DMS53 treated with DMSO at 0.1 percent for 48 hours (cell line): Measurements from ENCODE around the gene CNTNAP2.

ENCODE experiments used
- DNase-seq: peaks from one replicate; lab custom pipeline; 2025; ENCODE audit not compliant: unreplicated experiment; lab: John Stamatoyannopoulos, UW

The CNTNAP2 gene

GRCh38 chr7:147519062-147519461 is 1402.5 kb downstream of the CNTNAP2 start:
- no peak for DNase-seq

GRCh38 chr7:147523056-147523455 is 1406.5 kb downstream of the CNTNAP2 start:
- DNase-seq = no peak

GRCh38 chr7:147524726-147525250 is 1408.2 kb downstream of the CNTNAP2 start:
- no peak for DNase-seq

GRCh38 chr7:147525325-147525724 is 1408.7 kb downstream of the CNTNAP2 start:
- no peak for DNase-seq

DNA sequence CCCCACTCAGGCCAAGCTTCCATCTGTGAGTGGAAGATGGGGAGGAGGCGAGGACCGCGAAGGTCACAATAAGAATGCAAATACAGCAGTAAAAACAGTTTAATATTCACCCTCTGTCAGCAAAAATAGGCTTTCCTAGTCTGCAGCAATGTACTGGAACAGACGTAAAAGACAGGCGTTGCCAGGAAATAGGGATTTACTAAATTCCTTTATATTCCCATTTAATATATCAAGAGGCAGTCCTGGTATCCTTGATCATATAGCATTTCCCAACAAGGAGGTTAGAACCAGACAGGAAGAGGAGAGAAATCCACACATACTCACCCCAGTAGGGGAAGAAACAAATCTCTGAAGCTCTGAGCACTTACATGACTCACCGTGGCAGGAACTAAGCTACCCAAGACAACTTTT is 1419.1 kb downstream of the CNTNAP2 start:
- DNase-seq = no peak

- no peak for DNase-seq
Measured at GRCh38 chr7:147539685-147540084, 1423.1 kb downstream of the CNTNAP2 start.

DNA sequence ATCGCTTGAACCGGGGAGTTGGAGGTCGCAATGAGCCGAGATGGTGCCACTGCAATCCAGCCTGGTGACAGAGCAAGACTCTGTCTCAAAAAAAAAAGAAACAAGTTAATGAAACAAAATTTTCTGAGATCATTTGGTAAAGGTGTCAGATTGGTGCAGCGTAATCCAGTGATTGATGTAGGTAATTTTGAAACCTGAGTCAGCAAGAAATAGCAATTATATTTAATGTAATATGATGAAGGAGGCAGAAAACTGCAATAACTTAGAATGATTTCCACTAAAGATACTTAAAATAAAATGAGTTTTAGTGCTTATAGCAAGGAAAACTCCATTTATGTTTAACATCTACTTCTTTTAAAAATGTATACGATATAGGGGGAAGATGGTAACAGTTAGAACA is 1424.1 kb downstream of the CNTNAP2 start:
- DNase-seq = no peak

DNA sequence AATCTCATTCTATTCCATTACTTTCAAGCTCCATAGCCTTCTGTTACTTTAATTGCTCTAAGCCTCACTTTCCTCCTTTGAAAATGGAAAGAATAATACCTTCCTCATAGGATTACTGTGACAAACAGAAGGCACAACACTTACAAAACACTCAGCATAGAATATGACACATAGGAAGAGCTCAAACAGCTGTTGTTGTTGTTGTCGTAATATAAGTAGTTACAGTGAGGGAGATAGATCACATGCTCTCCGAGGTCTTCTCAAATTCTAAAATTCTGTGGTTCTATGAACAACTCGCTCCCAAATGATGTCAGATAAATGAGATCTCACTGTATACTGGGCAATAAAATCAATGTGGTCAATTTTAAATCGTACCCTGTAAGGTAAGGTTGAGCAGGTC is 1424.7 kb downstream of the CNTNAP2 start:
- DNase-seq = no peak

GRCh38 chr7:147547252-147547897 is 1430.8 kb downstream of the CNTNAP2 start:
- peak; percentile 84 for DNase-seq

- no peak for DNase-seq
Measured at GRCh38 chr7:147556317-147556716, 1439.7 kb downstream of the CNTNAP2 start.

- DNase-seq = no peak
Measured at GRCh38 chr7:147563669-147564068, 1447.1 kb downstream of the CNTNAP2 start.

GRCh38 chr7:147564786-147565476 is 1448.3 kb downstream of the CNTNAP2 start:
- DNase-seq = no peak

DNA sequence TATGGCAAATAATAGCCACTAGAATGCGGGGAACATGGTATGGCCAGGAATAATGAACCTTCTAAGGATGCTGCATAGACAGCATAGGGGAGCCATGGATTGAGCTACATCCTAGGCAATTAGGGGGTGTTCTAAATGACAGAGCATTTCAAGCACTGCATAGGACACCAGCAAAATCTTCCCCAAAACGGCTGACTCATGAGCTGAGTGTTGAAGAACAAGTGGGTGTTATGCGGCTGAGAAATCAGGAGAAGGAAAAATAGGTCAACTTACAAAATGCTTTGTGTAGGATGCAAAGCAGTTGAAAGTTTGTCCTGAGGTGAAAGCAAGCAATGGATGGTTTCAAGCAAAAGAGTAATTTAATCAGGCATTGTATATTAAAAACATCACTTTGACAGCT is 1450.4 kb downstream of the CNTNAP2 start:
- DNase-seq = no peak

DNA sequence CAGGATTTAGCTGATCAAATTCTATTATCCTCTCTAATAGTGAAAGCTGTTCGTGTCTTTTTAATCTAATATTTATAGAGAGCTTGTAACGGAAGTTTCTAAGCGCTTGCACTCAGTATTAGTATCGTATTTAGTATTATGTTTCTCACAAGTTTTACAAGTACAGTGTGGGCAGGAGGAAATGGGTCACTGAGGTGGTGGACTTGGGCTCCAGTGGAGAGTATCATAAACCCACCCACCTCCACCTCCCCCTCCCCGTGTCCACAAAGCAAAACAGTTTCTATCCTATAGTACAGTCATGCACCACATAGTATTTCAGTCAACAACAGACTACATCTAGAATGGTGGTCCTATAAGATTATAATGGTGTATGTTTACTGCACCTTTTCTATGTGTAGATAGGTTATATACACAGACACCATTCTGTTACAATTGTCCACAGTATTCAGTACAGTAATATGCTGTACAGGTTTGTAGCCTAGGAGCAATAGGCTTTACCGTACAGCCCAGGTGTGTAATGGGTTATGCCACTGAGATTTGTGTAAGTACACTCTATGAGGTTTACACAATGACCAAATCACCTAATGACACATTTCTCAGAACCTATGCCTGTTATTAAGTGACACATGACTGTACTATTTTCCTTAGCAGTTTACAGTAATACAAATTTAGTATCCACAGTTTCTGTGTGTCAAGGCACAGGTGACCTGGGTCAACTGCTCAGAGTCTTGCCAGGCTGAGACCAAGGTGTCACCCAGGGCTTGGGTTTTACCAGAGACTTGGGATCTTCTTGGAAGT is 1452.7 kb downstream of the CNTNAP2 start:
- no peak for DNase-seq

DNA sequence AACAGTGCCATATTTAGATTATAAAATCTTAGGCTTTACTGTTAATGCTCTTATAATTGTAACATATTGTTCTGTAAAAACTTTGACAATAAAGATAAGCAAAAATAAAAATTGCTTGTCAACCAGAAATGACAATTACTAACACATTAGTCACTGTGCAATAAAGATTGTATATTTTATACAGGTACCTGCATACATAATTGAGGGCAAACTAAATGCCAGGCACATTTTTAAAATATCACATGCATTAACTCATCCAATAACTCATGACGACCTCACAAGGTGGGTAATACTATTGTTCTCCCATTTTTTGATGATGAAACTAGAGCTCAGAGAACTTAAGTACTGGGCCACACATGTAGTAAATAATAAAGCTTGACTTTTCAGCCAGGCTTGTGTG is 1453.8 kb downstream of the CNTNAP2 start:
- no peak for DNase-seq

- DNase-seq = no peak
Measured at GRCh38 chr7:147571436-147572185, 1455.0 kb downstream of the CNTNAP2 start.

DNA sequence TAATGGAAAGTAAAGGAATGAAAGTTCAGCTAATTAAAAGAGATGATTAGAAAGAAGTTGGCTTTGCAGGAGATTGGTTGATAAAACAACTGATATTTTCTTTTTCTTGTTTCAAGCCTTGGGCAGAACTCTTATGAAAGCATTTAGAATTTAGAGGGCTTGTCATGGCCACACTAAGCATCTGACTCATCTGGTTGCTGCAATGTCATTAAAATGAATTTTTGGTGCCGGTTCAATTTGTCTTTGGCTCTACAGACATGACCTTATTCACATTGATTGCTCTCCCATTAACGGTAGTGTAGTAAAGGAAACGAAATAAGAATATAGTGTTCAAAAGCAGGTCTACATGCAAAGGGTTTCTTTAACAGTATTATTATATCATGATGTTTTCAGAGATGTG is 1461.6 kb downstream of the CNTNAP2 start:
- no peak for DNase-seq

- DNase-seq = no peak
Measured at GRCh38 chr7:147579148-147579547, 1462.5 kb downstream of the CNTNAP2 start.

DNA sequence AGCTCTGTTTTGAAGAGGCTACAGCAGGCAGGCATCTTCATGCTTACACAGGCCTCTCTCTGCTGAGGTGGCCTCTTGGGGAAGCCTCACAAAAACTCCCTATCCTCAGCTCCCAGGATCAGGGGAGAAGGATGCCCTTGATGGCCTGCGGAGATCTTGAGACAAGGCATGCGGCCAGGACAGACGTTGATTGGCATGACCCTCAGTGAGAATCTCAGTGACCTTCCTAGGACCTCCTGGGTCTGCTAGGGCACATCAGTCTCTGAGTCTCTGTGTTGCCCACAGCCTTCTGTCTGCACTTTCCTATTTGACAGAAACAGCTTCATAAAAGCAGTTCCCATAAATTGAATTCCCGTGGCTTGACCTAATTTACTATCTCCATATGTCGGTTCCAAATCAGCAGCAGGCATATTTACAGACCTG is 1468.2 kb downstream of the CNTNAP2 start:
- DNase-seq = no peak

DNA sequence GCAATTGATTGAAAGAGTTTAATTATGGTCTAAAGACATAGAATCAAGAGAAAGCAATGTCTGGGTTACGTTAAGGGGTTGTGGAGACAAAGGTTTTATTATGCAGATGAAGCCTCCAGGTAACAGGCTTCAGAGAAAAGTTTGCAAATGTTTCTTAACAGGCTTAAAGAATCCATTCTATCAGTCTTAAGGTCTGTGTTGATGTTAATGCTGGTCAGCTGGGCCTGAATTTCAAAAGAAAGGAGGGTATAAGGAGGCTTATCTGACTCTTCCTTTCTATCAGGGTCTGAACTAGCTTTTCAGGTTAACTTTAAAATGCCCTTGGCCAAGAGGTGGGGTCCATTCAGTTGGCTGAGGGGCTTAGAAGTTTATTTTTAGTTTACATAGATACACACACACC is 1469.5 kb downstream of the CNTNAP2 start:
- DNase-seq = no peak

- DNase-seq = no peak
Measured at GRCh38 chr7:147586526-147586925, 1469.9 kb downstream of the CNTNAP2 start.
